ENCODE measurements around the gene DVL2. TPM values are rescaled to one million over a fixed set of nuclear protein-coding genes. Genes with fewer than 3 reads are reported as not detected.

DVL2 gene
- total and polyA plus RNA-seq, 2 of the 13 experiments (the other 11 are each of a cell fraction or from before 2014, with no cell fraction given), result 5.7 to 38.2 TPM

- TF ChIP-seq POLR2A (IDR thresholded peaks at IDR 0.05; ENCODE audit: insufficient read depth in 1 of 2, low read depth in 2 of 2, low read length in 2 of 2) (peak; percentile 22 to 66; a peak in 3 of 4 replicates), ZIK1 (CRISPR knock-in tag; IDR thresholded peaks at IDR 0.05; ENCODE audit: borderline replicate concordance, low read depth) (no peak), ZNF280B (CRISPR knock-in tag; IDR thresholded peaks at IDR 0.05; ENCODE audit: borderline replicate concordance) (peak; percentile 67; the same call in 1 of the 2 replicates), NBN (conservative IDR thresholded peaks at IDR 0.05) (no peak), AGO1 (IDR thresholded peaks at IDR 0.05; ENCODE audit: low read depth, low read length, poor library complexity, severe bottlenecking) (no peak), ATF3 (CRISPR knock-in tag; IDR thresholded peaks at IDR 0.05) (peak; percentile 53; the same call in 1 of the 2 replicates), NR2F2 (IDR thresholded peaks at IDR 0.05; ENCODE audit: borderline replicate concordance, low read depth) (no peak), CCAR2 (optimal IDR thresholded peaks at IDR 0.05; ENCODE audit: low read depth, low read length) (peak; percentile 48), ZSCAN31 (CRISPR knock-in tag; IDR thresholded peaks at IDR 0.05; ENCODE audit: low read depth) (no peak), ZBTB25 (CRISPR knock-in tag; IDR thresholded peaks at IDR 0.05) (peak; percentile 58; the same call in 1 of the 2 replicates), ZNF773 (CRISPR knock-in tag; IDR thresholded peaks at IDR 0.05; ENCODE audit: borderline replicate concordance) (no peak), ZNF160 (CRISPR knock-in tag; IDR thresholded peaks at IDR 0.05) (peak; percentile 56; the same call in 1 of the 2 replicates), FOXA1 (IDR thresholded peaks at IDR 0.05) (no peak), FOXA1 (CRISPR knock-in tag; IDR thresholded peaks at IDR 0.05) (no peak; the same call in 1 of the 2 replicates), CENPX (CRISPR knock-in tag; IDR thresholded peaks at IDR 0.05) (no peak), TARDBP (CRISPR knock-in tag; IDR thresholded peaks at IDR 0.05) (peak; percentile 53), ZNF446 (CRISPR knock-in tag; IDR thresholded peaks at IDR 0.05) (no peak), ZNF879 (CRISPR knock-in tag; IDR thresholded peaks at IDR 0.05) (no peak), KLF11 (CRISPR knock-in tag; IDR thresholded peaks at IDR 0.05) (0 out of 2 replicates have a peak, but pooled peaks have one; percentile 31), ZNF839 (CRISPR knock-in tag; IDR thresholded peaks at IDR 0.05; ENCODE audit: borderline replicate concordance) (no peak), ZNF296 (CRISPR knock-in tag; conservative IDR thresholded peaks at IDR 0.05) (no peak), MAFF (IDR thresholded peaks at IDR 0.05; ENCODE audit: low read depth, low read length) (0 out of 2 replicates have a peak, but pooled peaks have one; percentile 26), PBX2 (CRISPR knock-in tag; IDR thresholded peaks at IDR 0.05) (no peak), ZBTB33 (CRISPR knock-in tag; IDR thresholded peaks at IDR 0.05) (peak; percentile 67), ZNF850 (CRISPR knock-in tag; conservative IDR thresholded peaks at IDR 0.05) (no peak), JDP2 (CRISPR knock-in tag; IDR thresholded peaks at IDR 0.05; ENCODE audit: borderline replicate concordance) (no peak; the same call in 1 of the 2 replicates)
Observed at GRCh38 chr17:7242717-7243452, 8.6 kb upstream of the DVL2 start (continued).

Data from HepG2 (cell line).